GM12801 (cell line): ENCODE results near the gene TAS2R10.

Source experiments
- TF ChIP-seq, protein P1 (sequence below): IDR thresholded peaks from one replicate; pipeline ENCODE4 v1.5.1; 2011; ENCODE audit warnings: control low read depth; ENCODE audit not compliant: insufficient read length; ENCODE audit errors: extremely low read depth

The TAS2R10 gene

DNA sequence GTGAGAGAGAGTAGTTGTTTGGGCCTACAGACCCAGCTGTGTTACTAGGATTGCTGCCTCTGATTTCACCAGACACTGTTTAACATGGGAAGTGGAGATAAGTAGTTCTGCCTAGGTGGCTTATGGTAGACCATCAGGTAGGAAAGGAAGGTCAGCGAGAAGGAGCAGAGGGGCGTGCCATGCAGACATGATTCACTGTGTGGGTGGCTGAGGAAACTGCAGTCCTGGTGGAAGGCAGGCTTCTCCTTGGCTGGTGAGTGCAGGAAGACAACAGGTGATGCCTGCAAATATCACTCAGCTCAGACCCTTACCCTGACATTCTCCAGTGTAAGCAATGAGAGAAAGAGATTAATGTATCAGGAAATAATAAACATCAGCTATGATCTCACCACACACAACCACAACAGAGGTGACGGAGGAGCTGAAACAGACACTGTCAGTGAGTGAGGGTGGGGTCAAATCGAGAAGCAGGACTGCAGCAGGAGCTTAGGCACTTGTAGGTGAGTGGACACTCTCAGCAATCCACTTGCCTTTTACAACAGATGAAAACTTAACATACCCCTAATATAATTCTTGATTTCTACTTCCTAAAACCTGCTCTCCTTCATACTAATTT is 25.2 kb upstream of the TAS2R10 start:
- TF ChIP-seq, protein P1, sequence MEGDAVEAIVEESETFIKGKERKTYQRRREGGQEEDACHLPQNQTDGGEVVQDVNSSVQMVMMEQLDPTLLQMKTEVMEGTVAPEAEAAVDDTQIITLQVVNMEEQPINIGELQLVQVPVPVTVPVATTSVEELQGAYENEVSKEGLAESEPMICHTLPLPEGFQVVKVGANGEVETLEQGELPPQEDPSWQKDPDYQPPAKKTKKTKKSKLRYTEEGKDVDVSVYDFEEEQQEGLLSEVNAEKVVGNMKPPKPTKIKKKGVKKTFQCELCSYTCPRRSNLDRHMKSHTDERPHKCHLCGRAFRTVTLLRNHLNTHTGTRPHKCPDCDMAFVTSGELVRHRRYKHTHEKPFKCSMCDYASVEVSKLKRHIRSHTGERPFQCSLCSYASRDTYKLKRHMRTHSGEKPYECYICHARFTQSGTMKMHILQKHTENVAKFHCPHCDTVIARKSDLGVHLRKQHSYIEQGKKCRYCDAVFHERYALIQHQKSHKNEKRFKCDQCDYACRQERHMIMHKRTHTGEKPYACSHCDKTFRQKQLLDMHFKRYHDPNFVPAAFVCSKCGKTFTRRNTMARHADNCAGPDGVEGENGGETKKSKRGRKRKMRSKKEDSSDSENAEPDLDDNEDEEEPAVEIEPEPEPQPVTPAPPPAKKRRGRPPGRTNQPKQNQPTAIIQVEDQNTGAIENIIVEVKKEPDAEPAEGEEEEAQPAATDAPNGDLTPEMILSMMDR = no peak

DNA sequence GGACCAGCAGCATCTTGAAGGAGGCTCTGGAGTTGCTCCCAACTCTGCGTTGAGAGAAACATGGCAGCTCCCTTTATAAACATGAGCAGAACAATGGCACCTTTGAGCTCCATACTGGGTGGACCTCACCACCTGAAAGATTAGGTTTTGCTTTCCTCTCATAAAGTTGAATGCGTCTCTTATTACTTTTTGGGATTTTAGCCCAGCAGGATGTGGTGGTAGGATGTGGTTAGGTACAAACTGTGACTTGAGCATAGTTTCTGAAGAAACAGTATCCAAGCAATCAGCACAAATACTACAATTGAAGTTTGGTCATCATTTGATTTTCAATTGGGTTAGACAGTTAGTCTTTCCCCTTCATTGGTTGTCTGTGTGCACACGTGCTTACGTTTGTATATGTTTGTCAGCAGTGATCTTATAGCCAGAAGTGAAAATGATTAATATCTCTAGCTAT is 23.3 kb upstream of the TAS2R10 start, which contains the start of gene PRR4:
Gene PRR4, minus strand, starts transcription at position 51 of the 454 bp plus-strand sequence. Its CDS starts 38 bp downstream, at position 13.
- TF ChIP-seq, protein P1 = no peak

DNA sequence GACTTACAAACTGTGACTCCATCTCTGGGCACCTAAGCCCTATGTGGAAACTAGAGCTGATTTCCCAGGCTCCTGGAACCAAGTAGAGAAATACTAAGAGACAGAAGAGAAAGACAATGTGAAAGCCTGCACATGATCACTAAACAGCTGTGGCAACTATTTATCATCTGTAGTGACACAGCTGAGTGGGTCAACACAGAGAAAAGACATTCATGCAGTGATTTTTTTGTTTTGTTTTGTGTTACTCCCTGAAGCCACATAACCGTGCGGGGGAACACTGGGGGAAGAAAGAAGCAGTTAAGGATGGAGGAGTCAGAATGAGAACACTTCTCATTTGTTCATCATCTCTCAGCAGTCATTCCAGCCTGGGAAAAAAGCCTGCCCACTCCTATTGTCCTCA is 21.6 kb upstream of the TAS2R10 start:
- TF ChIP-seq, protein P1 = no peak

DNA sequence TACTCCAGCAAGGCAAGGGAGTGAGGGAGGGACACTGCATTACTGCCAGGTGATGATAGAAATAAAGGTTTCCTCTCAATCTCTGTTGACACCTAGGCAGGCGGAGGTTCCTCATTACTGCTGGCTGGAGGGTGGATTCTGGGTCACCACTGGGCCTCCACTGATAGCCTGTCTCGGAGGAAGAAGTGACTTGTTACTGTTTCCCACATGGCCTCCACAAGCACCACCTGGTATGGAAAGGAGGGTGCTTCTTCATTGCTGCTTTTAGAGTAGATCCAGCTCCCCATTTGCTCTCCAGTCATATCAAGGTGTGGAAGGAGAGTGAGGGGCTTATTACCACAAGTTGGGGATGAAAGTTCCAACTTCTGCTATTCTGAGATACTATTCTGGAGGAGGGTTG is 16.7 kb upstream of the TAS2R10 start:
- TF ChIP-seq, protein P1 = no peak

DNA sequence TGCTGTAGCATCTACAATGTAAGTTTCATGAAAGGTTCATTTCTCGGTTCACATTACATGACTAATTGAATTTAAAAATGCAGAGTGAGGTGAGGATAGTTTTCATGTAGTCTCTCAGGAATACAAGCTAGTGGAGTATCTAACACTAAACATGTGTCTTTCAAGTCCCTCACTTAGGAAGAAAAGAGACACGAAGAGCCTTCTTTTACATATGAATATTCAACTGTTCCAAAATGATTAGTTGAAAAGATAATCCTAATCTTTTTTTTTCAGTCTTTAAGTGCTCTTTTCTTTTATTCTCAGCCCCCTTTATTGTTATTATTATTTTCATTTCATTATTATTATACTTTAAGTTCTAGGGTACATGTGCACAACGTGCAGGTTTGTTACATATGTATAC is 12.3 kb upstream of the TAS2R10 start:
- TF ChIP-seq, protein P1 = no peak

DNA sequence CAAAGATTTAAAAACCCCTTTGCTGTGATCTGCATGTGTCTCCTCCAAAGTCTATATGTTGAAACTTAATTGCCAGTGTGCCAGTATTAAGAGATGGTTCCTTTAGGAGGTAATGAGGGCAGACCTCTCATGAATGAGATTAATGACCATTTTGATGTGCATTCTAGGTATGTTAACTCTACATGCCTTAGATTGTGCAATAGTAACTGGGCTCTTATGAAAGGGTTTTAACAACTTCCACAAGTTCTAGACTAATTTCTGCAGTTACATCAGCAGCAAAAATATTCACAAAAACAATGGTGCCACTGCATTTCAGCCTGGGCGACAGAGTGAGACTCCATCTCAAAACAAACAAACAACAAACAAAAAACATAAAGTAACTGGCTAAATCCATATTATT is 3.8 kb upstream of the TAS2R10 start:
- TF ChIP-seq, protein P1 = no peak

DNA sequence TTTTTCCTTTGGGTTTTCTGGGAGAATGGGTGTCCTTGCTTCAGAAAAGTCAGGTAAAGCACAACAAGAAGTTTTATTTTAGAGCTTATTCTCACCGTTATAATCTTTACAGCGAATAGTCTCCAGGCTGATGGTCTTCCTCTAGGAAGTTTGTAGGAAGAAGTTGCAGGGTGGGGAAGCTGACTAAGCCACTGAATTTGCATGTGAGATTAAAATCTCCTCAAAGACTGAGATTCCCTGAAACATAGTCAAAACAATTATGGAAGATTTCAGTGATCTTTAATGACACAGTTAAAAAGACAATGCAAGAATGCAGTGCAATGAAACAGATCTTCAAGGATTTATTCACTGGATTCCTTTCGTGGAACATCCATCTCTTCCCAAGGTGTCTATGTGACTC is 1.2 kb downstream of the TAS2R10 start:
- TF ChIP-seq, protein P1 = no peak
